Measurements from ENCODE around the gene MALRD1.

The MALRD1 gene

DNA sequence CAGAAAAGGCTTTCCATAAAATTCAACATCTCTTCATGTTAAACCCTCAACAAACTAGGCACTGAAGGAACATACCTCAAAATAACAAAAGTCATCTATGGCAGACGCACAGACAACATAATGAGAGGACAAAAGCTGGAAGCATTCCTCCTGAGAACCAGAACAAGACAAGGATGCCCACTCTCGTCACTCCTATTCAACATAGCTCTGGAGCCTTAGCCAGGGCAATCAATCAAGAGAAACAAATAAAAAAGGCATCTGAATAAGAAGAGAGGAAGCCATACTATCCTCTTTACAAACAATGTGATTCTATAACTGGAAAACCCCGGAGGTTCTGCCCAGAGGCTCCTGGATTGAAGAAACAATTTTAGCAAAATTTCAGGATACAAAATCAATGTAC, 251.0 kb downstream of the MALRD1 start:
- no peak overlapping the region for H3K4me3 ChIP-seq (ENCODE audit: low read depth, low read length)
- TF ChIP-seq, protein P1, sequence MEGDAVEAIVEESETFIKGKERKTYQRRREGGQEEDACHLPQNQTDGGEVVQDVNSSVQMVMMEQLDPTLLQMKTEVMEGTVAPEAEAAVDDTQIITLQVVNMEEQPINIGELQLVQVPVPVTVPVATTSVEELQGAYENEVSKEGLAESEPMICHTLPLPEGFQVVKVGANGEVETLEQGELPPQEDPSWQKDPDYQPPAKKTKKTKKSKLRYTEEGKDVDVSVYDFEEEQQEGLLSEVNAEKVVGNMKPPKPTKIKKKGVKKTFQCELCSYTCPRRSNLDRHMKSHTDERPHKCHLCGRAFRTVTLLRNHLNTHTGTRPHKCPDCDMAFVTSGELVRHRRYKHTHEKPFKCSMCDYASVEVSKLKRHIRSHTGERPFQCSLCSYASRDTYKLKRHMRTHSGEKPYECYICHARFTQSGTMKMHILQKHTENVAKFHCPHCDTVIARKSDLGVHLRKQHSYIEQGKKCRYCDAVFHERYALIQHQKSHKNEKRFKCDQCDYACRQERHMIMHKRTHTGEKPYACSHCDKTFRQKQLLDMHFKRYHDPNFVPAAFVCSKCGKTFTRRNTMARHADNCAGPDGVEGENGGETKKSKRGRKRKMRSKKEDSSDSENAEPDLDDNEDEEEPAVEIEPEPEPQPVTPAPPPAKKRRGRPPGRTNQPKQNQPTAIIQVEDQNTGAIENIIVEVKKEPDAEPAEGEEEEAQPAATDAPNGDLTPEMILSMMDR (IDR thresholded peaks at IDR 0.05; ENCODE audit: low read depth, low read length): no peak
- DNase-seq: no peak
- no peak overlapping the region for H3K27ac ChIP-seq
- no peaks in the 10 kb centered on the region for H3K9me3 ChIP-seq (ENCODE audit: severe bottlenecking)
- no peaks in the 10 kb centered on the region for H3K27me3 ChIP-seq (ENCODE audit: insufficient read depth, low read depth, severe bottlenecking)
- no peaks in the 10 kb centered on the region for H3K36me3 ChIP-seq

DNA sequence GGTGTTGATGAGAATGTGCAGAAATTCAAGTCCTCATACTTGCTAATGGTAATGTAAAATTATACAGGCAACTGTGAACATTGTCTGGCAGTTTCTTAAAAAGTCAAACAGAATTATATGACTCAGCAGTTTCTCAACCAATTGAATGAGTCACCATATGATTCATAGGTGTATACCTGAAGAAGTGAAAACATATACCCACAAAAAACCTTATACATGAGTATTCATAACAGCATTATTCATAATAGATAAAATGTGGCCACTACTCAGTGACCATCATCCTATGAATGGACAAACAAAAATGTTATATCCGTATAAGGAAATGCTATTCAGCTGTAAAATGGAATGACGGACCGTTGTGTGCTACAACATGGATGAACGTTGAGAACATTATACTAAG, 253.5 kb downstream of the MALRD1 start:
- TF ChIP-seq, protein P1 (IDR thresholded peaks at IDR 0.05; ENCODE audit: low read depth, low read length): no peak
- H3K27me3 ChIP-seq (ENCODE audit: insufficient read depth, low read depth, severe bottlenecking): no peaks in the 10 kb centered on the region
- no peak for DNase-seq
- H3K9me3 ChIP-seq (ENCODE audit: severe bottlenecking): no peaks in the 10 kb centered on the region
- no peak overlapping the region for H3K27ac ChIP-seq
- no peak overlapping the region for H3K4me3 ChIP-seq (ENCODE audit: low read depth, low read length)
- no peaks in the 10 kb centered on the region for H3K36me3 ChIP-seq

DNA sequence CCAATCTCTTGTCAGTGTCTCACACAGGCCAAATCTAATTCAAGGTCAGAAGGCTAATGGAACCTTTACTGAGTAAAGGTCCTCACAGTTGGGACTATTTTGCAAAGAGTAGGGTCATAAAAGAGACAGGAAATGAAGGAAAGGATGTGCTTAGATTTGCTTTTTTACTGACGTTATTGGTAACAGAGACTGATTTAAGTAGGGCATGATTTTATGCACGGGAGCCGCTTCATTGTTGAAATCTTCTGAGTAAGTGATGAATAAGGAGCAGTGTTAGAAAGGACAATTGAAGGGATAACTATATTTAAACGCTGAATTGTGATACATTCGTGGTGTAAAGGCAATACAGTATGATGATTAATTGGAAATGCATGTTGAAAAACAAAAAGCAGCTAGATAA, 261.5 kb downstream of the MALRD1 start:
- TF ChIP-seq, protein P1 (IDR thresholded peaks at IDR 0.05; ENCODE audit: low read depth, low read length): no peak
- no peak for DNase-seq
- Histone ChIP-seq H3K9me3 (ENCODE audit: severe bottlenecking) (no peaks in the 10 kb centered on the region), H3K27ac (no peak overlapping the region), H3K4me3 (ENCODE audit: low read depth, low read length) (no peak overlapping the region), H3K27me3 (ENCODE audit: insufficient read depth, low read depth, severe bottlenecking) (no peaks in the 10 kb centered on the region), H3K36me3 (no peaks in the 10 kb centered on the region)

DNA sequence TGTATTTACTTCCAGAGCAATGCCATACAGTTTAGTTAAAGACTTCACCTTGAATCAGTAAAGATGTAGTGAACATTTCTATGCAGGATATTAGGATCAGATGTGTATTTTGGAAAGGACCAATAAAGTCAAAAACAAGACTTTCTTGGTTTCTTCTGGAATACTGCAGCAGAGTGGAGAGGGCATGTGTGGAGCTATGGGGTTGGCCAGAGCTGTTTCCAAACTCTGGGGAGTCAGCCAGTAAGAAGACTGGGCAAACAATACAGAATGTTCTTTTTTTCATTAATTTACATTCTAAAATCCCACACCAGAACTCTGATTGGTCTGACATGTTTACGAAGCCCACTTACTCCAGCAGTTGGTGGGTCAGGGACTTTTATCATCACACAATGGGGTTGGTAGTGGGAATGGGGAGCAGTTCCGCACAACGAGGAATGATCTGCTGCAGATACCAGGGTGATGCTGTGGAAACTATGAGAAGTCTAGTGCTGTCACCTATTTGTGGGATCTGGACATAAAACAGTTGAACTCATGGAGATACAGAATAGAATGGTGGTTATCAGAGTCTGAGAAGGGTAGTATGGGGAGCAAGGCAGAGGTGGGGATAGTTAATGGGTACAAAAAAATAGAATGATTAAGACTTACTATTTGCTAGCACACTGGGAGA, 267.7 kb downstream of the MALRD1 start:
- no peaks in the 10 kb centered on the region for H3K27me3 ChIP-seq (ENCODE audit: insufficient read depth, low read depth, severe bottlenecking)
- H3K27ac ChIP-seq: no peak overlapping the region
- TF ChIP-seq, protein P1 (IDR thresholded peaks at IDR 0.05; ENCODE audit: low read depth, low read length): no peak
- no peaks in the 10 kb centered on the region for H3K36me3 ChIP-seq
- H3K4me3 ChIP-seq (ENCODE audit: low read depth, low read length): no peak overlapping the region
- DNase-seq: no peak
- no peaks in the 10 kb centered on the region for H3K9me3 ChIP-seq (ENCODE audit: severe bottlenecking)

DNA sequence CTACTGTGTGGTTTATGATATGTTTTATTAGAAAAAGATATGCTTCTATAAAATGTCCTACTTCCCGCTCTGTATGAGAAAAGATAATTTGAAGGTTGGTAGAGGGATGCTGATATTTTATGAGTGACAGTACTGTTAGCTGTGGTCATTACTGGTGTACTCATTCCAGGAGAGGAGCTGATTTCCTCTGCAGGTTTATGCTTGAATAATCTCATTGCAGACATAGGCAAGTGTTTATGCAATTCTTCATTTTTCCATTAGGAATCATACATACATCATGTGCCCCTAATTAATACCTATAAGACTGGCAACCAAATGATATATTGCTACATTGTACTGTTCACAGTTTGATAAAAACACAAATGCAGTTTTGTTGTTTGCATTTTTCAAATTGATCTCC, 269.4 kb downstream of the MALRD1 start:
- H3K9me3 ChIP-seq (ENCODE audit: severe bottlenecking): no peaks in the 10 kb centered on the region
- H3K4me3 ChIP-seq (ENCODE audit: low read depth, low read length): no peak overlapping the region
- TF ChIP-seq, protein P1 (IDR thresholded peaks at IDR 0.05; ENCODE audit: low read depth, low read length): no peak
- no peaks in the 10 kb centered on the region for H3K27me3 ChIP-seq (ENCODE audit: insufficient read depth, low read depth, severe bottlenecking)
- no peak for DNase-seq
- H3K36me3 ChIP-seq: no peaks in the 10 kb centered on the region
- no peak overlapping the region for H3K27ac ChIP-seq

DNA sequence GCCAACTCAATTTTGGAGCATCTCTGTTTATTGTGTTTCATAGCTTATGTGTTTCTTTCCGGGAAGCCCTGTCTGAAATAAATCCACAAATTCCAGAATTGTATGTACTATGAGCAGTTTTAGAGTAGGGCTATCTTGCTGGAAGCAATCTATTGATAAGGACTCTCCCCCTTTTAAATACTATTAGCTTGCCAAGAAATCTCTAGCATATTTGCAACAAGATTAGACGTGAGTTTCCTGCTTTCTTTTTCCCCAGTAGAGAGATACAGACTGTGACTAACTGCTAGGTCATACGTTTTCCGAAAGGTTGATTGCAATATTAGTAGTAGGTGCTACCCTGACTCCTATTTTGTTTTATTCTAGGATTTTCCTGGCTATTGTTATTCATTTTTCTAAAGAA, 277.0 kb downstream of the MALRD1 start:
- no peaks in the 10 kb centered on the region for H3K27me3 ChIP-seq (ENCODE audit: insufficient read depth, low read depth, severe bottlenecking)
- no peak overlapping the region for H3K4me3 ChIP-seq (ENCODE audit: low read depth, low read length)
- H3K27ac ChIP-seq: no peak overlapping the region
- DNase-seq: no peak
- TF ChIP-seq, protein P1 (IDR thresholded peaks at IDR 0.05; ENCODE audit: low read depth, low read length): no peak
- no peaks in the 10 kb centered on the region for H3K9me3 ChIP-seq (ENCODE audit: severe bottlenecking)
- H3K36me3 ChIP-seq: no peaks in the 10 kb centered on the region

All from WERI-Rb-1 (cell line).